A673 (cell line): ENCODE data around the gene SEMA4C.

Experiments
- EZH2 ChIP-seq: fragments of 200-600 bp; sonication (generic); IDR thresholded peaks from 2 replicates; pipeline ENCODE4 v1.6.1; 2017; ENCODE audit warnings: borderline replicate concordance, low read depth, mild to moderate bottlenecking, mixed read lengths, antibody characterized with exemption, low read length; ENCODE audit not compliant: poor library complexity, severe bottlenecking
- TF ChIP-seq, protein P1 (sequence below): fragments of 300-800, 200-600 bp; sonication (generic); conservative IDR thresholded peaks from 2 replicates; pipeline ENCODE4 v1.5.1; 2017; ENCODE audit warnings: low read depth, mild to moderate bottlenecking, antibody characterized with exemption, low read length, moderate library complexity, mixed read lengths

- TF ChIP-seq, protein P1, sequence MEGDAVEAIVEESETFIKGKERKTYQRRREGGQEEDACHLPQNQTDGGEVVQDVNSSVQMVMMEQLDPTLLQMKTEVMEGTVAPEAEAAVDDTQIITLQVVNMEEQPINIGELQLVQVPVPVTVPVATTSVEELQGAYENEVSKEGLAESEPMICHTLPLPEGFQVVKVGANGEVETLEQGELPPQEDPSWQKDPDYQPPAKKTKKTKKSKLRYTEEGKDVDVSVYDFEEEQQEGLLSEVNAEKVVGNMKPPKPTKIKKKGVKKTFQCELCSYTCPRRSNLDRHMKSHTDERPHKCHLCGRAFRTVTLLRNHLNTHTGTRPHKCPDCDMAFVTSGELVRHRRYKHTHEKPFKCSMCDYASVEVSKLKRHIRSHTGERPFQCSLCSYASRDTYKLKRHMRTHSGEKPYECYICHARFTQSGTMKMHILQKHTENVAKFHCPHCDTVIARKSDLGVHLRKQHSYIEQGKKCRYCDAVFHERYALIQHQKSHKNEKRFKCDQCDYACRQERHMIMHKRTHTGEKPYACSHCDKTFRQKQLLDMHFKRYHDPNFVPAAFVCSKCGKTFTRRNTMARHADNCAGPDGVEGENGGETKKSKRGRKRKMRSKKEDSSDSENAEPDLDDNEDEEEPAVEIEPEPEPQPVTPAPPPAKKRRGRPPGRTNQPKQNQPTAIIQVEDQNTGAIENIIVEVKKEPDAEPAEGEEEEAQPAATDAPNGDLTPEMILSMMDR: no peak
- no peak for TF ChIP-seq EZH2
Measured at GRCh38 chr2:96903815-96904214, 33.9 kb upstream of the SEMA4C start.
